MM.1S (cell line): ENCODE results near the gene ST8SIA5.

Source experiments
- DNase-seq: peaks from one replicate; pipeline ENCODE4 v3.0.0-alpha.2; 2015
- H2AFZ ChIP-seq: fragments of 300-600 bp; sonication (generic); 2 replicates; pipeline ENCODE4 v1.6.0; 2016; ENCODE audit warnings: antibody characterized with exemption, low read length
- H3F3A ChIP-seq: fragments of 300-600 bp; sonication (generic); 2 replicates; pipeline ENCODE4 v1.6.1; 2016; ENCODE audit warnings: mild to moderate bottlenecking, antibody characterized with exemption, low read length, moderate library complexity, mixed read lengths; ENCODE audit not compliant: insufficient read depth
- H3K27ac ChIP-seq: fragments of 300-600 bp; sonication (generic); 2 replicates; pipeline ENCODE4 v1.5.1; 2016; ENCODE audit warnings: mild to moderate bottlenecking, low read length
- H3K27me3 ChIP-seq: fragments of 300-600 bp; sonication (generic); replicated peaks from 2 replicates; pipeline ENCODE4 v1.6.0; 2016; ENCODE audit warnings: low read length; ENCODE audit not compliant: insufficient read depth
- H3K36me3 ChIP-seq: fragments of 300-600 bp; sonication (generic); replicated peaks from 2 replicates; pipeline ENCODE4 v1.6.1; 2016; ENCODE audit warnings: mild to moderate bottlenecking, low read length, mixed read lengths; ENCODE audit not compliant: insufficient read depth
- H3K4me1 ChIP-seq: fragments of 300-600 bp; sonication (generic); 2 replicates; pipeline ENCODE4 v1.6.1; 2016; ENCODE audit warnings: low read length, mixed read lengths
- H3K4me2 ChIP-seq: fragments of 300-600 bp; sonication (generic); 2 replicates; pipeline ENCODE4 v1.6.0; 2016; ENCODE audit warnings: low read depth, low read length
- H3K4me3 ChIP-seq: fragments of 300-600 bp; sonication (generic); 2 replicates; pipeline ENCODE4 v1.5.1; 2016; ENCODE audit warnings: low read length, mixed read lengths
- H3K79me2 ChIP-seq: fragments of 300-600 bp; sonication (generic); 2 replicates; pipeline ENCODE4 v1.6.1; 2016; ENCODE audit warnings: mixed run types, low read length, mixed read lengths
- H3K9ac ChIP-seq: fragments of 300-600 bp; sonication (generic); 2 replicates; pipeline ENCODE4 v1.6.1; 2016; ENCODE audit warnings: low read length, mixed read lengths
- H3K9me2 ChIP-seq: fragments of 300-600 bp; sonication (generic); replicated peaks from 2 replicates; pipeline ENCODE4 v1.6.1; 2016; ENCODE audit warnings: mild to moderate bottlenecking, low read length, mixed read lengths; ENCODE audit not compliant: insufficient read depth
- H3K9me3 ChIP-seq: fragments of 300-600 bp; sonication (generic); replicated peaks from 2 replicates; pipeline ENCODE4 v1.6.1; 2016; ENCODE audit warnings: mild to moderate bottlenecking, low read length, mixed read lengths; ENCODE audit not compliant: insufficient read depth
- H4K20me1 ChIP-seq: fragments of 300-600 bp; sonication (generic); 2 replicates; pipeline ENCODE4 v1.6.1; 2016; ENCODE audit warnings: mild to moderate bottlenecking, low read length, moderate library complexity, mixed read lengths; ENCODE audit not compliant: insufficient read depth
- CTCF ChIP-seq: fragments of 300-600 bp; sonication (generic); IDR thresholded peaks from 2 replicates; pipeline ENCODE4 v1.5.1; 2016; ENCODE audit warnings: antibody characterized with exemption, low read length, mixed read lengths
- EZH2 ChIP-seq: fragments of 300-600 bp; sonication (generic); optimal IDR thresholded peaks from 2 replicates; pipeline ENCODE3; 2017; ENCODE audit warnings: low read depth, mild to moderate bottlenecking, antibody characterized with exemption, low read length, mixed read lengths
- EZH2phosphoT487 ChIP-seq: fragments of 300-600 bp; sonication (generic); IDR thresholded peaks from 2 replicates; pipeline ENCODE4 v1.6.1; 2018; ENCODE audit warnings: antibody characterized with exemption, low read length

The ST8SIA5 gene

DNA sequence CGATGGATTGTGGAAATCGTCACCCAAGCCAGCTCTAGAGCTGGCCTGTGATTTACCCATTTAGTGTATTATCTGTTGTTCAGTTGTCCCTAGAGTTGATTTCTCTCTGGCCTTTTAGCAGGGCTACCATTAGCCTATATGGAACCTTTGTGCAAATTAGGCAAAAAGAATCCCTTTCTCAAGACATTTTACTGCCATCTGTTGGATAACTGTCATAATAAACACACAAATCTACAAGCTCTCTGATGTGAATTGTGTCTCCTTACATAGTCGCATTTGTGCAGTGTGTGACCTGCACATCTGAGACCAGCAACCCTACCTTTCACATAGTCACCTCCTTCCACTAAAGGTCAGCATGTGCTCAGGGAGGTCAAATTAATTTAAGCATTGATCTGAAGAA lies 133.9 kb downstream of the ST8SIA5 start:
- DNase-seq: peak; percentile 78
- Histone ChIP-seq H3K9me3 (no peaks in the 10 kb centered on the region), H4K20me1 (no peaks in the 10 kb centered on the region), H3K4me1 (peaks cover 8% of the 10 kb centered on the region), H3K27ac (no peak overlapping the region), H3K79me2 (no peaks in the 10 kb centered on the region), H3F3A (no peaks in the 10 kb centered on the region), H3K9me2 (no peaks in the 10 kb centered on the region), H3K4me3 (no peak overlapping the region), H3K27me3 (no peaks in the 10 kb centered on the region), H3K4me2 (peak overlapping the region; percentile 22; the same call in 1 of the 2 replicates), H3K36me3 (no peaks in the 10 kb centered on the region), H2AFZ (peak overlapping the region; percentile 65), H3K9ac (no peak overlapping the region)
- peak; percentile 47 for TF ChIP-seq CTCF
- TF ChIP-seq EZH2phosphoT487: no peak
- no peak for TF ChIP-seq EZH2

DNA sequence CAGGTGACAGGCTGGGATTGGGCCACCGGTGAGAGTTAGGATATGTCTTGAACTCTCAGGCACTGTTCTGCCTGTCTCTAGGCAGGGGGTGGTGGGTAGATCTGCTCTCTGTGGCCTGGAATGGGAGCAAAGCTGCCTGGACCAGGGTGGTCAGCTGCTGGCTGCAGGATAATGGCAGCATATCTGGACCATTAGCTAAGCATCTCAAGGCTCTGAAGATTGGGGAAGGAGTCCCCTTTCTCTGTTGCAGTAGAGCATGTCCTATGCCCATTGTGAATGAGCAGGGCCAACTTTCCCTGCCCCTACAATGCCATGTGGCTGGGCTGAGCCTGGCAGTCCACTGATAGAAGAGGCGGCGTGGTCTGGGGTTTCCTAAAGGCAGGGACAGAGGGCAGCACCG lies 134.4 kb downstream of the ST8SIA5 start:
- Histone ChIP-seq H4K20me1 (no peaks in the 10 kb centered on the region), H3K4me2 (no peak overlapping the region), H3F3A (no peaks in the 10 kb centered on the region; the same call in 1 of the 2 replicates), H3K9ac (no peak overlapping the region), H3K9me3 (no peaks in the 10 kb centered on the region), H3K27me3 (no peaks in the 10 kb centered on the region), H3K9me2 (no peaks in the 10 kb centered on the region), H3K4me3 (no peak overlapping the region), H3K27ac (no peak overlapping the region), H3K79me2 (no peaks in the 10 kb centered on the region), H3K36me3 (no peaks in the 10 kb centered on the region), H2AFZ (no peak overlapping the region), H3K4me1 (peaks cover 13% of the 10 kb centered on the region)
- DNase-seq: no peak
- TF ChIP-seq EZH2 (no peak), CTCF (no peak), EZH2phosphoT487 (no peak)

DNA sequence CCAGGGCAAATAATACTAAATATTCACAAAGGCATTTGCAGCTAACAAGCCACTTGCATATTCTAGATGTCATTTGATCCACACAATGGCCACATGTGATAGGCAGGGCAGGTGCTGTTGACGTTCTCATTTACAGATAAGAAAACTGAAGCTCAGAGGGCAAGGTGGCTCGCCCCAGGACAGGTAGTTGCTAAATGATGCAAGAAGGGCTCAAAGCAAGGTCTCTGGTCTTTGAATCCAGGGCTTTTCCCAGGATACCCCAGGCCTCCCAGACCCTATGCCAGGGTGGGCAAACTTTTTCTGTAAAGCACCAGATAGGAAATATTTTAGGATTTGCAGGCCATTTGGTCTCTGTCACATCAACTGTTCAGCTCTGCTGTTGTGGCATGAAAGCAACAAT lies 135.0 kb downstream of the ST8SIA5 start:
- no peak for DNase-seq
- H3K9ac ChIP-seq: no peak overlapping the region
- no peaks in the 10 kb centered on the region for H4K20me1 ChIP-seq
- peaks cover 19% of the 10 kb centered on the region for H3K4me1 ChIP-seq
- no peaks in the 10 kb centered on the region for H3K9me2 ChIP-seq
- no peaks in the 10 kb centered on the region for H3K36me3 ChIP-seq
- no peak overlapping the region for H3K4me2 ChIP-seq
- no peak overlapping the region for H2AFZ ChIP-seq
- no peak for TF ChIP-seq EZH2
- no peak for TF ChIP-seq CTCF
- TF ChIP-seq EZH2phosphoT487: no peak
- H3K27ac ChIP-seq: no peak overlapping the region
- peaks cover 6% of the 10 kb centered on the region; the same call in 1 of the 2 replicates for H3F3A ChIP-seq
- H3K79me2 ChIP-seq: no peaks in the 10 kb centered on the region
- no peaks in the 10 kb centered on the region for H3K9me3 ChIP-seq
- no peaks in the 10 kb centered on the region for H3K27me3 ChIP-seq
- H3K4me3 ChIP-seq: no peak overlapping the region
